ENCODE measurements around the gene SPATA6. TPM values are rescaled to one million over a fixed set of nuclear protein-coding genes. Genes with fewer than 3 reads are reported as not detected.

The SPATA6 gene
- polyA plus RNA-seq, 3 donors, result 7.4 to 8.0 (median 7.8) TPM

- H3K27me3 ChIP-seq (ENCODE audit: control insufficient read depth in 2 of 2, insufficient read depth in 2 of 2, low read length in 2 of 2), result no peaks in the 10 kb centered on the region
- H3K9me3 Mint-ChIP-seq, result peaks cover 0 to 9% (median 8%) of the 10 kb centered on the region in 7 donors
- peaks cover 27 to 30% of the 10 kb centered on the region in 2 donors for H3K4me1 ChIP-seq (ENCODE audit: control insufficient read depth in 1 of 2, insufficient read depth in 2 of 2, low read length in 2 of 2)
- H3K9ac ChIP-seq (ENCODE audit: insufficient read depth, low read length, poor library complexity, severe bottlenecking), result peak overlapping the region; percentile 65
- H3K4me3 ChIP-seq (replicated peaks in 1 of 3; ENCODE audit: low read depth in 2 of 3, low read length in 3 of 3), result peak overlapping the region; percentile 63 to 92 (median 69)
- H3K4me3 Mint-ChIP-seq, result peak overlapping the region; percentile 82 to 93
- peaks cover 0 to 9% of the 10 kb centered on the region in 2 donors for H3K9me3 ChIP-seq (replicated peaks in 1 of 2; ENCODE audit: control insufficient read depth in 1 of 2, insufficient read depth in 1 of 2, low read length in 2 of 2)
- H3K36me3 ChIP-seq (replicated peaks in 1 of 2; ENCODE audit: control insufficient read depth in 1 of 2, insufficient read depth in 2 of 2, low read length in 2 of 2), result no peaks in the 10 kb centered on the region
- H3K36me3 Mint-ChIP-seq, result no peaks in the 10 kb centered on the region
- H3K27ac ChIP-seq (ENCODE audit: low read depth in 1 of 2, low read length in 2 of 2), result peak overlapping the region; percentile 48 to 68
- H3K79me2 ChIP-seq (ENCODE audit: insufficient read depth, low read length), result no peaks in the 10 kb centered on the region
- 22% methylated on average over 1 of the region's 5 CpGs for WGBS (ENCODE audit: insufficient coverage)
- intact Hi-C loops (cut with micrococcal nuclease), result no loop called here
- DNase-seq, result peak in 1 of 3 donors; percentile 8
- no peak for TF ChIP-seq CTCF (IDR thresholded peaks at IDR 0.05)
- H3K27me3 Mint-ChIP-seq (ENCODE audit: low read depth in 3 of 3), result peaks cover 0 to 4% (median 1%) of the 10 kb centered on the region in 3 donors
- H3K27ac Mint-ChIP-seq, result peak overlapping the region; percentile 18 to 91 (median 85)
- no peaks in the 10 kb centered on the region for H4K20me1 ChIP-seq (ENCODE audit: insufficient read depth, low read length)
- H3K4me1 Mint-ChIP-seq, result peaks cover 33% of the 10 kb centered on the region
- H2AFZ ChIP-seq (ENCODE audit: insufficient read depth, low read depth, low read length, poor library complexity, severe bottlenecking), result peak overlapping the region; percentile 94
- H3K4me2 ChIP-seq (replicated peaks; ENCODE audit: extremely low read depth, low read length, poor library complexity, severe bottlenecking), result peak overlapping the region; percentile 90
Measured at GRCh38 chr1:48472638-48473037, 634 bp upstream of the SPATA6 start.

- Histone ChIP-seq H4K20me1 (ENCODE audit: insufficient read depth, low read length) (no peaks in the 10 kb centered on the region), H3K27ac (ENCODE audit: low read depth in 1 of 2, low read length in 2 of 2) (peak overlapping the region; percentile 16 to 71), H3K79me2 (ENCODE audit: insufficient read depth, low read length) (no peaks in the 10 kb centered on the region), H3K4me3 (replicated peaks in 1 of 3; ENCODE audit: low read depth in 2 of 3, low read length in 3 of 3) (peak overlapping the region; percentile 65 to 92 (median 69)), H3K9ac (ENCODE audit: insufficient read depth, low read length, poor library complexity, severe bottlenecking) (peak overlapping the region; percentile 65), H3K27me3 (ENCODE audit: control insufficient read depth in 2 of 2, insufficient read depth in 2 of 2, low read length in 2 of 2) (no peaks in the 10 kb centered on the region), H3K4me1 (ENCODE audit: control insufficient read depth in 1 of 2, insufficient read depth in 2 of 2, low read length in 2 of 2) (peaks cover 27 to 30% of the 10 kb centered on the region in 2 donors), H3K9me3 (replicated peaks in 1 of 2; ENCODE audit: control insufficient read depth in 1 of 2, insufficient read depth in 1 of 2, low read length in 2 of 2) (peaks cover 0 to 9% of the 10 kb centered on the region in 2 donors), H2AFZ (ENCODE audit: insufficient read depth, low read depth, low read length, poor library complexity, severe bottlenecking) (peak overlapping the region; percentile 94), H3K4me2 (replicated peaks; ENCODE audit: extremely low read depth, low read length, poor library complexity, severe bottlenecking) (peak overlapping the region; percentile 90), H3K36me3 (replicated peaks in 1 of 2; ENCODE audit: control insufficient read depth in 1 of 2, insufficient read depth in 2 of 2, low read length in 2 of 2) (no peaks in the 10 kb centered on the region)
- peak overlapping the region; percentile 93 to 99 for H3K4me3 Mint-ChIP-seq
- H3K9me3 Mint-ChIP-seq, result peaks cover 0 to 9% (median 7%) of the 10 kb centered on the region in 7 donors
- H3K4me1 Mint-ChIP-seq, result peaks cover 36% of the 10 kb centered on the region
- peak in 1 of 3 donors; percentile 17 for DNase-seq
- TF ChIP-seq CTCF (IDR thresholded peaks at IDR 0.05), result no peak
- intact Hi-C loops (cut with micrococcal nuclease), result no loop called here
- 59% methylated on average over 6 of the region's 17 CpGs for WGBS (ENCODE audit: insufficient coverage)
- no peaks in the 10 kb centered on the region for H3K36me3 Mint-ChIP-seq
- H3K27ac Mint-ChIP-seq, result peak overlapping the region; percentile 64 to 95 (median 86)
- peaks cover 0 to 4% (median 1%) of the 10 kb centered on the region in 3 donors for H3K27me3 Mint-ChIP-seq (ENCODE audit: low read depth in 3 of 3)
Measured at GRCh38 chr1:48470950-48471690, 884 bp downstream of the SPATA6 start.

Data from CD14-positive monocyte (primary cell).